ENCODE results near the gene PSENEN. TPM values are rescaled to one million over a fixed set of nuclear protein-coding genes. Genes with fewer than 3 reads are reported as not detected.
A peak's percentile ranks its signal among the peaks of the same experiment; 100 is the strongest.

PSENEN gene
- total RNA-seq, 1 experiment from 2014 or later: 69.7 TPM

GRCh38 chr19:35715981-35716800, 29.3 kb upstream of the PSENEN start:
- H2BK15ac ChIP-seq (ENCODE audit: low read depth, low read length): no peak overlapping the region
- Mint-ChIP-seq H3K36me3 (ENCODE audit: insufficient read depth in 1 of 3, low read depth in 3 of 3) (peaks cover 9 to 20% (median 11%) of the 10 kb centered on the region in 3 experiments; a peak in 6 of 7 replicates), H3K4me3 (peak overlapping the region; percentile 86 to 90), H3K27me3 (ENCODE audit: low read depth) (no peaks in the 10 kb centered on the region; the same call in 1 of the 2 replicates), H3K4me1 (peaks cover 45 to 47% of the 10 kb centered on the region in 2 experiments), H3K27ac (peak overlapping the region; percentile 91 to 99 (median 95)), H3K9me3 (no peaks in the 10 kb centered on the region; a peak in 1 of 5 replicates)
- peaks cover 10% of the 10 kb centered on the region; the same call in 1 of the 2 replicates for H3K4me1 ChIP-seq (ENCODE audit: insufficient read depth, low read length)
- H2BK20ac ChIP-seq (ENCODE audit: low read depth, low read length, poor library complexity, severe bottlenecking): no peak overlapping the region
- H3T11ph ChIP-seq (ENCODE audit: low read length): no peak overlapping the region
- peak overlapping the region; percentile 52 for H3K9ac ChIP-seq (ENCODE audit: extremely low read depth, insufficient read length, low read length)
- H3K9me3 ChIP-seq (ENCODE audit: control insufficient read depth, low read depth, low read length): no peaks in the 10 kb centered on the region
- H3K23ac ChIP-seq (ENCODE audit: insufficient read length, low read depth, low read length): no peak overlapping the region
- peak overlapping the region; percentile 15 for H3K27ac ChIP-seq (ENCODE audit: insufficient read length, low read depth, low read length)
- WGBS (ENCODE audit: extremely low coverage, insufficient read length, low lambda C conversion rate): no CpG with 5 or more reads among the region's 52 CpGs
- peak overlapping the region; percentile 83 for H3K18ac ChIP-seq (ENCODE audit: insufficient read length, low read depth, low read length)
- DNase-seq: no peak
- H2BK120ac ChIP-seq (ENCODE audit: low read depth, low read length, poor library complexity, severe bottlenecking): no peak overlapping the region
- peaks cover 18% of the 10 kb centered on the region for H3K23me2 ChIP-seq (ENCODE audit: insufficient read length, low read depth, low read length, poor library complexity, severe bottlenecking)
- H2AFZ ChIP-seq (ENCODE audit: low read length): no peak overlapping the region
- H3K27me3 ChIP-seq (ENCODE audit: insufficient read depth, low read length): no peaks in the 10 kb centered on the region
- no peak overlapping the region for H4K8ac ChIP-seq (replicated peaks; ENCODE audit: insufficient read length, low read depth, low read length)
- H2BK12ac ChIP-seq (ENCODE audit: insufficient read length, low read depth, low read length): no peak overlapping the region
- peak overlapping the region; percentile 80 for H3K4me2 ChIP-seq (ENCODE audit: insufficient read depth, insufficient read length, low read length)
- H3K79me1 ChIP-seq (ENCODE audit: insufficient read depth, low read depth, low read length, poor library complexity, severe bottlenecking): no peaks in the 10 kb centered on the region
- no peak overlapping the region for H2BK5ac ChIP-seq (ENCODE audit: insufficient read length, low read length)
- H3K14ac ChIP-seq (ENCODE audit: insufficient read depth, low read length): peak overlapping the region; percentile 67
- H3K4ac ChIP-seq (ENCODE audit: low read depth, low read length): no peak overlapping the region
- no peak for TF ChIP-seq CTCF (conservative IDR thresholded peaks at IDR 0.05)
- H4K20me1 ChIP-seq (ENCODE audit: control insufficient read depth, insufficient read depth, insufficient read length): peaks cover 6% of the 10 kb centered on the region
- no peak overlapping the region for H4K5ac ChIP-seq (ENCODE audit: insufficient read length, low read depth, low read length)
- peaks cover 11% of the 10 kb centered on the region; the same call in 1 of the 2 replicates for H3K79me2 ChIP-seq (ENCODE audit: insufficient read depth, low read length)
- H4K91ac ChIP-seq (ENCODE audit: insufficient read length, low read depth, low read length): no peak overlapping the region
- H3K56ac ChIP-seq (ENCODE audit: insufficient read length, low read depth, low read length): no peak overlapping the region
- no peak overlapping the region for H2AK5ac ChIP-seq (ENCODE audit: insufficient read length, low read length)
